Measurements from ENCODE around the gene KRTAP10-6.
"Not testable (repeated sequence)": the region's sequence is repeated elsewhere in the genome, so short reads cannot be mapped to it uniquely, and the experiment has no call there.

The KRTAP10-6 gene

DNA sequence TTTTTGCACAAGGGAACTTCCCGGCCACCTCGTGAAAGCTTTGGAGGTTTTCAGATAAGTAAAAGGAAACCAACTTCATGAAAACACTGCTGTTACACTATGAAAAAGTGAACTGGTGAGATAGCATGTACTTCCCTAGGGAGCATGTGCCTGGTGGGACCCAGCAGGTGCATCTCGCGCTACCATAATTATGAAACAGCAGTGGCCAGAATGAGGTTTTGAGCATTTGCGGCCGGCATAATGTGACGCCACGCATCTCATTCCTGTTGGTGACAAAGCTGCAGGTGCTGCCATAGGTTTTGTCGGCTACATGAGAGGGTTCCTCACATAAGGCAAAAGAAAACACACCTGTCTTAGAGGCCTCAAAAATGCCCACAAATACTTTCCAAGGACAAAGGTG lies 35.4 kb downstream of the KRTAP10-6 start:
- no peak for DNase-seq (ENCODE audit: low read depth)
- no peak overlapping the region for H3K4me3 ChIP-seq (ENCODE audit: low read length)
- TF ChIP-seq, protein P1, sequence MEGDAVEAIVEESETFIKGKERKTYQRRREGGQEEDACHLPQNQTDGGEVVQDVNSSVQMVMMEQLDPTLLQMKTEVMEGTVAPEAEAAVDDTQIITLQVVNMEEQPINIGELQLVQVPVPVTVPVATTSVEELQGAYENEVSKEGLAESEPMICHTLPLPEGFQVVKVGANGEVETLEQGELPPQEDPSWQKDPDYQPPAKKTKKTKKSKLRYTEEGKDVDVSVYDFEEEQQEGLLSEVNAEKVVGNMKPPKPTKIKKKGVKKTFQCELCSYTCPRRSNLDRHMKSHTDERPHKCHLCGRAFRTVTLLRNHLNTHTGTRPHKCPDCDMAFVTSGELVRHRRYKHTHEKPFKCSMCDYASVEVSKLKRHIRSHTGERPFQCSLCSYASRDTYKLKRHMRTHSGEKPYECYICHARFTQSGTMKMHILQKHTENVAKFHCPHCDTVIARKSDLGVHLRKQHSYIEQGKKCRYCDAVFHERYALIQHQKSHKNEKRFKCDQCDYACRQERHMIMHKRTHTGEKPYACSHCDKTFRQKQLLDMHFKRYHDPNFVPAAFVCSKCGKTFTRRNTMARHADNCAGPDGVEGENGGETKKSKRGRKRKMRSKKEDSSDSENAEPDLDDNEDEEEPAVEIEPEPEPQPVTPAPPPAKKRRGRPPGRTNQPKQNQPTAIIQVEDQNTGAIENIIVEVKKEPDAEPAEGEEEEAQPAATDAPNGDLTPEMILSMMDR (IDR thresholded peaks at IDR 0.05; ENCODE audit: insufficient read depth, low read depth, low read length, missing control alignments), result no peak

DNA sequence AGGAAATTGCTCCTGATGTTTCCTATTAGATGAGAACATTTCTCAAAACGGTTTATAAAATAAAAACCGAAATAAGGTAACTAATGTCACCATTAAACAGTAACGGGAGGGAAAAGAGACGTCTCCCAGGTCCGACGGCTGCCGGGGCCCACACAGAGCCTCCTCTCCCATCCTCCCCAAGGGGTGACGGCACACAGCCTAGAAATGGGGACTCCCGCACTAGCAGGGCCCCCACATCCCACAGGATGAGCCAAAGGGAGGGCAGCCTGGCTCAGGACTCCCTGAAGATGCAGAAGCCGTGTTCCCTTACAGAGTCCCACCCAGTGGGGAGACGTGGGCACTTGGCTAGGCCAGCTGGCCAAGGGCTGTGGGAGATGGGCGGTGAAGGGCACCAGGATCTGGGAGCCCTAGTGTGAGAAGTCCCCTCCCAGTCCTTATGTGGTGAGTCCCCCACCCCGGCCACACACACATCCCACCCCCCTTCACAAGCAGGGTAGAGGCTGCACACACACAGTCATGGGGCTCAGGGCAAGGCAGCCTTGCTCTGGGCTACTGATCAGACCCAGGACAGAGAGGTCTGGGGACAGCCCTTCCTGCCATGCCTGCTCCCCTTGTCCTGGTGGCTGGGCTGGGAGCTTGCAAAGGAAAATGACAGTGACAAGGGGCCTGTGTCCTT lies 37.0 kb downstream of the KRTAP10-6 start:
- DNase-seq (ENCODE audit: low read depth), result no peak
- H3K4me3 ChIP-seq (ENCODE audit: low read length), result no peak overlapping the region
- TF ChIP-seq, protein P1 (IDR thresholded peaks at IDR 0.05; ENCODE audit: insufficient read depth, low read depth, low read length, missing control alignments), result no peak

DNA sequence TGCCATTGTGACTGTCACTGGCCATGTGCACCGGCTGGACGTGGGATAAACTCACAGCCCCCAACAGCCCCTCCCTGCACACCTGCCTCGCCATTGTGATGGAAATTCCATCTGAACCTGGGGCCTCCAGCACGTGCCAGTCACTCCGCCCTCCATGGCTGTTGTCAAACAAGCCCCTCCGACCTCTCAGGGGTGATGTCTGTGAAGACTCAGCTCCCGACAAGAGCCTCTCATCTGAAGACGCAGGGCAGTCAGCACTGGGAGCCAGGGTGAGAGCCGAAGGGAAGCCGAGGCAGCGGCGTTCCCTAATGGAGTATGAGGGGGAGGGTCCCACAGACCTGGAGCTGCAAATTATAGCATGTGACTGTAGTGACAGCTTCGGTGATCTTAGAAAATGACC lies 39.6 kb downstream of the KRTAP10-6 start:
- TF ChIP-seq, protein P1 (IDR thresholded peaks at IDR 0.05; ENCODE audit: insufficient read depth, low read depth, low read length, missing control alignments), result no peak
- H3K4me3 ChIP-seq (ENCODE audit: low read length), result no peak overlapping the region
- no peak for DNase-seq (ENCODE audit: low read depth)

DNA sequence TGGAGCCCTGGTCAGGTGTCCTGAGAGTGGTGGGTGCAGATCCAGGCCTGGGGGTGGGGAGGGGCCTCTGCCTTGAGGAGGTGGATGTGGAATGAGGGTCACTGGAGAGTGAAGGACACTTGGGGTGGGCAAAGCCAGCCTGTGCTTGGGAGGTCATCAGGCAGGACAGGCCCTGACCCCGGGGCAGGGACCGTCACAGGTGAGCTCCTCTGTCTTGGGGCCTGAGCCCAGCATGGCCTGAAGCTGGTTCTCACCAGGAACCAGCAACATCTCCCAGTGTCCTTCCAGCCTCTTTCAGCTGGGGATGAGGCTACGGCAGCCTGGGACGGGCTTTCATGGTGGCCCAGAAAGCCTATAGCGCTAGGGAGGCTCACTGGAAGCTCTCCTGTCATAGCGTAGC lies 40.2 kb downstream of the KRTAP10-6 start:
- DNase-seq (ENCODE audit: low read depth), result no peak
- TF ChIP-seq, protein P1 (IDR thresholded peaks at IDR 0.05; ENCODE audit: insufficient read depth, low read depth, low read length, missing control alignments), result no peak
- no peak overlapping the region for H3K4me3 ChIP-seq (ENCODE audit: low read length)

DNA sequence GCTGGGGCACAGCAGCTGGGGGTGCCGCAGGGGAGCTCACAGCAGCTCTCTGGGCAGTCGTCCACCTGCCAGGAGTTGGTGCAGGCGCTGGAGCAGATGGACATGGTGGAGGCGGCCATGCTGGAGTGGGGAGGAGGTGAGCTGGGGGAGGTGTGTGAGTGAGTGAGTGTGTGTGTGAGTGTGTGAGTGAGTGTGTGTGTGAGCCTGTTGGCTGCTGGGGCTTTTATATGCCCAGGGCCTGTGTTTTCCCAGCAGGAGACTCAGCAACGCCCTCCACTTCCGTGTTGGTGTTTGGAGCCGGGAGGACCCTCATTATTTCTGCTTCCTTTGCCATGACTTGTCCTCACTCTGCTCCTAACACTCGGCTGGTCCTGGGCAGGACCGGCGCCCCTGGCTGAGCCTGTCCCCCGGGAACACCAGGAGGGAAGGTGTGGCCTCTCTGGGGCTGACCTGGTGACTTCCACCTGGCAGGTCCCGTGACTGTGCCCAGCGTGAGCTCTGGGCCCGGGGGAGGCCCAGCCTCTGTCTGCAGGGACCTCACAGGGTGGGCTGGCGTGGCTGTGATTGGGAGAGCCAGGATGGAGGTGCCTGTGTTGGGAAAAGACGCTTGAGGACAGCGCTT lies 40.9 kb downstream of the KRTAP10-6 start, which contains the start of gene KRTAP10-2:
KRTAP10-2 (minus strand) TSS at position 166 of the 622 bp plus-strand sequence; CDS start at position 119, 47 bp downstream.
- no peak for DNase-seq (ENCODE audit: low read depth)
- TF ChIP-seq, protein P1 (IDR thresholded peaks at IDR 0.05; ENCODE audit: insufficient read depth, low read depth, low read length, missing control alignments), result no peak
- H3K4me3 ChIP-seq (ENCODE audit: low read length), result no peak within 1 kb of the TSS

DNA sequence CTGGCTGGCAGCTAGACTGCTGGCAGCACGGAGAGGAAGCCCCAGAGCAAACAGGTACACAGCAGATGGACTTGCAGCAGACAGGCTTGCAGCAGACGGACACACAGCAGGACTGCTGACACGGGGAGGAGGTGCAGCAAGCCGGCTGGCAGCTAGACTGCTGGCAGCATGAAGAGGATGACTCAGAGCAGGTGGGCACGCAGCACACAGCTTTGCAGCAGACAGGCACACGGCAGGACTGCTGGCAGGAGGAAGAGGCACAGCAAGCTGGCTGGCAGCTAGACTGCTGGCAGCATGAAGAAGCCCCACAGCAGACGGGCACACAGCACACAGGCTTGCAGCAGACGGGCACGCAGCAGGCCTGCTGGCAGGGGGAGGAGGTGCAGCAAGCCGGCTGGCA lies 41.5 kb downstream of the KRTAP10-6 start:
- H3K4me3 ChIP-seq (ENCODE audit: low read length), result no peak overlapping the region
- TF ChIP-seq, protein P1 (IDR thresholded peaks at IDR 0.05; ENCODE audit: insufficient read depth, low read depth, low read length, missing control alignments), result no peak
- DNase-seq (ENCODE audit: low read depth), result no peak

DNA sequence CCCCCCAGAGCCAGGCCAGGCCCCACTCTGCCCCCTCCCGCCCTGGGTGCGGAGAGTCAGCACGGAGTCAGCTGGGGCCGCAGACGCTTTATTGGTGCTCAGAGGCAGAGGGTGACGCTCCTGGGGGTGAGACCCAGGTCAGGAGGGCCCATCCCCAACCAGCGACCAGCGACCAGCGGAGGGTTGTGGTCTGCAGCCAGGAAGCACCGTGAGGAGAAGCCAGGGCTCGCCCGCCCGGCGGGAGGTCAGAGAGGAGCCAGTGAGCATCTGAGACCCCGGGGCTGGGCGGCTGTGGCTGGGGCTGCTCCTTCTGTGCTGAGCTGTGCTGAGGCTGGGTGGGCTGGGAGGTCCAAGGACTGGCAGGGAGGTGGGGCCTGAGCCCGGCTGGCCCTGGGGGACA lies 42.0 kb downstream of the KRTAP10-6 start:
- DNase-seq (ENCODE audit: low read depth); H3K4me3 ChIP-seq (ENCODE audit: low read length): not testable (repeated sequence)
